DLD1 (cell line): ENCODE results near the gene ZKSCAN1.

Source experiments
- in situ Hi-C: cut with HindIII; loops from 2 replicates; pipeline ENCODE4 v1.10.0; 2017; ENCODE audit warnings: low sequenced_read_pairs

Gene ZKSCAN1

GRCh38 chr7:100033526-100033925 is 18.1 kb downstream of the ZKSCAN1 start:
- in situ Hi-C loops: no loop called here

- in situ Hi-C loops: no loop called here
Measured at GRCh38 chr7:100034871-100035510, 19.6 kb downstream of the ZKSCAN1 start.

- in situ Hi-C loops: no loop called here
Measured at GRCh38 chr7:100035876-100036275, 20.5 kb downstream of the ZKSCAN1 start.

- in situ Hi-C loops: no loop called here
Measured at GRCh38 chr7:100038326-100038725, 22.9 kb downstream of the ZKSCAN1 start.

GRCh38 chr7:100040575-100040974 is 25.2 kb downstream of the ZKSCAN1 start:
- in situ Hi-C loops: no loop called here

- in situ Hi-C loops: no loop called here
Measured at GRCh38 chr7:100044718-100045117, 29.3 kb downstream of the ZKSCAN1 start.

GRCh38 chr7:100048680-100049079 is 33.3 kb downstream of the ZKSCAN1 start:
- in situ Hi-C loops: no loop called here

- in situ Hi-C loops: no loop called here
Measured at GRCh38 chr7:100049441-100050291, 34.3 kb downstream of the ZKSCAN1 start, which contains the start of gene ZSCAN21. Gene ZSCAN21 (plus strand): TSS chr7:100049774. CDS start chr7:100057007, 7,233 bp downstream.

- in situ Hi-C loops: no loop called here
Measured at GRCh38 chr7:100051611-100052010, 36.2 kb downstream of the ZKSCAN1 start.

- in situ Hi-C loops: no loop called here
Measured at GRCh38 chr7:100053215-100053614, 37.8 kb downstream of the ZKSCAN1 start.

GRCh38 chr7:100057006-100057405 is 41.6 kb downstream of the ZKSCAN1 start:
- in situ Hi-C loops: no loop called here

- in situ Hi-C loops: no loop called here
Measured at GRCh38 chr7:100059251-100059739, 43.9 kb downstream of the ZKSCAN1 start.

- in situ Hi-C loops: no loop called here
Measured at GRCh38 chr7:100061518-100062193, 46.3 kb downstream of the ZKSCAN1 start.

GRCh38 chr7:100063376-100063775 is 48.0 kb downstream of the ZKSCAN1 start:
- in situ Hi-C loops: no loop called here

- in situ Hi-C loops: no loop called here
Measured at GRCh38 chr7:100064162-100064561, 48.8 kb downstream of the ZKSCAN1 start.

- in situ Hi-C loops: no loop called here
Measured at GRCh38 chr7:100065452-100066186, 50.2 kb downstream of the ZKSCAN1 start.

- in situ Hi-C loops: no loop called here
Measured at GRCh38 chr7:100066953-100067352, 51.6 kb downstream of the ZKSCAN1 start.

GRCh38 chr7:100069991-100070390 is 54.6 kb downstream of the ZKSCAN1 start:
- in situ Hi-C loops: no loop called here

GRCh38 chr7:100071018-100071723 is 55.8 kb downstream of the ZKSCAN1 start:
- in situ Hi-C loops: no loop called here

- in situ Hi-C loops: no loop called here
Measured at GRCh38 chr7:100072462-100072861, 57.1 kb downstream of the ZKSCAN1 start.
